Stimulated activated CD8-positive, alpha-beta memory T cell treated with anti-CD3 and anti-CD28 coated beads, Interleukin-7, amount 100 ng/mL, for 1 hour (primary cell): Measurements from ENCODE around the gene TTC33.
"Not testable (repeated sequence)": the region's sequence is repeated elsewhere in the genome, so short reads cannot be mapped to it uniquely, and the experiment has no call there.

ENCODE experiments used
- DNase-seq, 2 donors: peaks; one replicate each; pipeline ENCODE4 v3.0.0-alpha.2; 2020; ENCODE audit warnings: low read depth in 2 of 2

The TTC33 gene

DNA sequence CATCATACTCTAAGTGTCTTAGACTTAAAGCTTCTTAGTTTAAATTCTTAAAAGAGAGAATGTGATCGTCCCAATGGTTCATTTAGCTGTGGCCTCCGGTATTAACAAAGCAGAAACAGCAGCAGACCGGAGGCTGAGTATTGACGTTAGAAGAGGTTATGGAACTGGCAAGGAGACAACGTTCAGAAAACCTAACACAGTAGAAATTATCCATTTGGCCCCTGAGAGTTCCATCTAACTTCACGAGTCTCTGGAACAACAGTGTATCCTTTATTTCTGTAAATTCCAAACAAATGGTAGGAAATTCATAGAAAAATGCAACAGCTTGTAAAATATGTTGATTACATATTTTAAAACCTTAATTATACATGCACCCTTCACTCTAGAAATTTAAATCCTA lies 183.4 kb downstream of the TTC33 start:
- no peak for DNase-seq

DNA sequence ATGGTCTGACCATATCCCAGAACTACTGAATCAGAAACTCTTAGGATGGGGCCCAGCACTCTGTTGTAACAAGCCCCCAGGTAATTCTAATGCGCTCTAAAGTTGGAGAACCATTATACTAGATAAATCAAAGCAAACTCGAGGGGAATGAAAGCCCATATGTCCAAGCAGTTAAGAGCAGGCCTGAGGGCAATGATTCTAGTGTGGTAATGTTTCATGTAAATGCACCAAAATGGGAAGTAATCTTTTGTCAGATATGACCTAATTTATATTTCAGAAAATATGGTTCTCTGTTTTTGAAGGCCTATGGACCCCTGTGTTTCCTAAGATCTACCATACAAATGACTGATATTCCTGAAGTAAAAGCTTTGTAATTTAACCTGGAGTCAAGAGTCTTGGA lies 184.0 kb downstream of the TTC33 start:
- DNase-seq, result no peak

DNA sequence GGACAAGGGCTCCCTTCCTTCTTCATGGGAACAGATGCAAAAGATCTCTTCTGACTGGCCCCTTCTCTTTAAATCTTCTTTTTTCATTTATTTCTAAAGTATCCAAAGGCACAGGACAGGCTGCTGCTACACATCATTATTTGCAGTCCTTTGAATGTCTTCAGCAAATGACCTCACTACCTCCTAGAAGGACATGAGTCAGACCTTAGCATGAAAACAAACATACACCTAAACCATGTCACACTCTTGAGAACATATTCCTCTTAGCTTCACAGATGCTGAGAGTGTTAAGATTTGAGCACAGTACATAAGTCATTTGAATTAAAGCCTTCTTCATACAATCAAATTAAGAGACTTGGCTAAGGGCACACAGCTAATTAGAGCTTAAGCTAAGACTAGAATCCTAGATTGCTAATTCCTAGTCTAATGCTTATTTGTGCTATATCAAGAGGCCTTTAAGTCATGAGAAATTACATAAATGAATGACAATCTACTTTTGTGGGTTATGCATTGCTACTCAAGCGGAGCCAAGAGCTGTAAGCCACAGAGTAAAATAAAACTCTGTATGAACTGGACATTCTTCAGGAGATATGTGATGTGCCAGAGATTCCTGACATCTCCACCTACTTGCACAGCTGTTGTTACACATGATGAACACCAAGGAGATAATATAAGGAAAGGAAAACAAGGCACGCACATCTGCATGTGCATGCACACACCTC lies 185.2 kb downstream of the TTC33 start:
- DNase-seq, result no peak

DNA sequence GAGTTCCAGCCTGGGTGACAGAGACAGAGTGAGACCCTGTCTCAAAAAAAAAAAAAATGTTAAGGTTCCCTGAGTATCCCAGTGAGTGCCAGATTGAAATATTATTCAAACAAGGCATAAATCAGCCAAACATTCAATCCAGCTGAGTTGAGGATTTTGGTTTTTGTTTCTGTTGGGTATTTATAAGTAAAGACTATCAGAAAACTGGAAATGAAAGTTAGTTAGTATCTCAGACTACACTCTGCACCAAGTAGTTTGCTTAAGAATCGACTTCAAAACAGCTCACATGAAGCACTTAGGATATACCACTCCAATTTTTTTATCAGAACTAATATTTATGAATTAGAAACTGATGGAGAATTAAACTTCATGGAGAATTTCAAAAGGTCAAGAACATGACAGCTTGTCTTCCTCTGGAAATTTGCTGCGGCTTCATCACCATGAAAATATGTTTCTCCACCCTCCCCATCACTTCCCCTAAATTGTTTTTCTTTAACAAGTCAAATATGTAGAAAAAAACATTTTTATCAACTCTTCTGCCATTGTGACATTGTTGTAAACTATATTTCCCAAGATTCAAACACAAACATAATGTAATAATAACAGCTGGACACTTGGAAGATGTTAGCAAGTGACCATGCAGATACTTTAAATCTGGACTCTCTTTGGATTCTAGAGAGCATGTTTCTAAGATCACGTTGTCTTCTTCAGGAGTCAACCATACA lies 186.1 kb downstream of the TTC33 start:
- DNase-seq, result no peak

DNA sequence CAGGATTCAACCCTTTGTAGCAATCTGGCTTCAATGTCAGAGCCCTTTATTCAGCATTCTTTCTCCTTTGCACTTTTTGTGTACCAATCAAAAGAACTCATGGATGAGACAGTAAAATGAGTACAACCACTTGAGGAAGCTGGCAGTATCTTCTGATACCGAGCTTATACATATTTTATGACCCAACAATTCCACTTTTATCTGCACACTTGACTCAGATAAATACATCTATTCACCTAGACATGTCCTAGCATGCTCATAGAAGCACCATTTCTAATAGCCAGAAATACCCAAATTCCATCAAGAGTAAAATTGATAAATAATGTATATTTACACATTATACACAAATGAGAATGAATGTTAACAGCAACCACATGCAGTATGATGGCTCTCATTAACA lies 187.2 kb downstream of the TTC33 start:
- DNase-seq, result no peak

DNA sequence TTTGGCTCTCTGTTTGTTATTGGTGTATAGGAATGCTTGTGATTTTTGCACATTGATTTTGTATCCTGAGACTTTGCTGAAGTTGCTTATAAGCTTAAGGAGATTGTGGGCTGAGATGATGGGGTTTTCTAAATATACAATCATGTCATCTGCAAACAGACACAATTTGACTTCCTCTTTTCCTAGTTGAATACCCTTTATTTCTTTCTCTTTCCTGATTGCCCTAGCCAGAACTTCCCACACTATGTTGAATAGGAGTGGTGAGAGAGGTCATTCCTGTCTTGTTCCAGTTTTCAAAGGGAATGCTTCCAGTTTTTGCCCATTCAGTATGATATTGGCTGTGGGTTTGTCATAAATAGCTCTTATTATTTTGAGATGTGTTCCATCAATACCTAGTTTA lies 192.6 kb downstream of the TTC33 start:
- DNase-seq, result not testable (repeated sequence)

DNA sequence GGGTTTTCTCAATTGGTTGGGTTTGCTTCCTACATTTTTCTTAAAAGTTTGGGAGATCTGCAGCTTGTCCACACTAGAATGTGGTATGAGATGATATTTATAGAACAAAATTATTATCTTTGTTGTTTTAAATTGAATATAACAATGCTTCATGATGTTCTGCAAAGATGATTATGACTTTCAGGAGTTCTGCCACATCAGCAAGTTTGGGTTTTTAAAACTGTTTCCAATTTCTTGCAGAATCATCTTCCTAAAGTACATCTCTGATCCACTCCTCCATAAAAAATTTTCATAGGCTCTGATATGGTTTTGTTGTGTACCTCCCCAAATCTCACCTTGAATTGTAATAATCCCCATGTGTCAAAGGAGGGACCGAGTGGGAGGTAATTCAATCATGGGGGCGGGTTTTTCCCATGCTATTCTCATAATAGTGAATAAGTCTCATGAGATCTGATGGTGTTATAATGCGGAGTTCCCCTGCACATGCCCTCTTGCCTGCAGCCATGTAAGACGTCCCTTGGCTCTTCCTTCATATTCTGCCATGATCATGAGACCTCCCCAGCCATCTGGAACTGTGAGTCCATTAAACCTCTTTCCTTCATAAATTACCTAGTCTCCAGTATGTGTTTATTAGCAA lies 195.2 kb downstream of the TTC33 start:
- no peak for DNase-seq

DNA sequence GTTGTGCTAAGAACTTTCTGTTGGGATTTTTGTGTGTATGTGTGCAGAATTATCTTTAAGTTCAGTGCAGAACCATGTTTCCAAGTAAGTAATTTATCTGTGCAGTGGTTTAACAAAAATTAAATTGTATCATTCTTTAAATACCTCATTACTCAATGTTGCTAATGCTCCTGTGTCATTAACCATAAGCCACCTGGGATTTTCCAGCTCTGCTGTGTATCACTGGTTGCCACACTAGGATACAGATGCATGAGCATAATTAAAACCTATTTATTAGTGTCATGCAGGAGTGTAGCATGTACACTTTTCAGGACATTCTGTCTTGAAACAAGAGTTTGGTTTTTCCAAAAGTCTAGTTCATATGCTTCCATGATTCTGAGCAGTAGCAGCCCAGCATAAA lies 196.5 kb downstream of the TTC33 start:
- no peak for DNase-seq

DNA sequence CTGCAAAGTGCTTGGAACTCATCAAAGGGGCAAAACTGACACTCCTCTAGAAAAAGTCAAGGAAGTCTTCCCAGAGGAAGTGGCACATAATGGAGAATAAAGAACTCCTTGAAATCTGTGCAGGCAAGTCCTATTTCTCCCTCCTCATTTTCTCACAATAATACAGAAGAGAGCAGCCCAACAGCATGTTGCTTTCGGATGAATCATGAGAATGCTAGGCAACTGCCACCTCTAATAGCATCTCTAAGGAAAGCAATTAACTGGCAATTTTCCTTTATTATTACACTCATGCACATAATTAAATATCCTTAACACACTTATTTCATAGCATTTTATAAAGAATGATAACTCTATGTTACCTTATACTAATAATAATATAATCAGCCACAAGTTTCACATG lies 198.3 kb downstream of the TTC33 start:
- DNase-seq, result no peak

DNA sequence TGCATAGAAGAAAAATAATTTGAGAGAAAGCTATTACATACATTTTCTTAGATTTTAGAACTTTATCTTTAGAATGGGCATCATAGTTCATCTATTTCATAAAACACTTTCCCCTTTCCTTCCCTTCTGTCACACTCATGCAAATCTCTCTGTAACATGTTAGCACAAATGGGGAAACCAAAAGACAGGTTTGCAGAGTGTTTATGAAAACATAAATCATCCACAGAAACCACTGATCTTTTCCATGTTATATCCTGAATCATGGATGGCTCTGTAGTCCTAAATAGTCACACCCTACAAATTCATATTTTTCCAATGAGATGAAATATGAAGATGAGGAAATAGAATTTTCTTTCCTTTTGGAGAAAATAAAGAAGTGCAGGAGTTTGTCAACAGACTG lies 198.9 kb downstream of the TTC33 start:
- DNase-seq, result no peak

DNA sequence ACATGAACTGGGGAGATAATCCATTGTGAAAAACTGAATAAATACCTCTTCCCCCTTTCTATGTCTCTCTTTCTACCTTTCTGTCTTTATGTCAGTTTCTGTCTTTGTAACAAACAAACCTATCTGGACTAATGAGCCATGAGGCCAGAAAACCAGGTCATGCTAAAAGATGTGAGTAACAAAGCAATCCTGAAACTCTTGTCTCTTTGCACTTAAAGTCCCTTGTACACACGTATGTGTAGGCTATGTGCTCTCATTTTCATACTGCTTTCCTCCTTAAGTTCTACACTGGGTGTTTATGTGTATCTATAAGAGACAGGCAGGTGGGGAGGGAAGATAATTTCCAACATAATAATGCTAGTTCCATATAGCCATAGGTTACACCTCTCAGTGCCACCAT lies 199.9 kb downstream of the TTC33 start:
- no peak for DNase-seq

DNA sequence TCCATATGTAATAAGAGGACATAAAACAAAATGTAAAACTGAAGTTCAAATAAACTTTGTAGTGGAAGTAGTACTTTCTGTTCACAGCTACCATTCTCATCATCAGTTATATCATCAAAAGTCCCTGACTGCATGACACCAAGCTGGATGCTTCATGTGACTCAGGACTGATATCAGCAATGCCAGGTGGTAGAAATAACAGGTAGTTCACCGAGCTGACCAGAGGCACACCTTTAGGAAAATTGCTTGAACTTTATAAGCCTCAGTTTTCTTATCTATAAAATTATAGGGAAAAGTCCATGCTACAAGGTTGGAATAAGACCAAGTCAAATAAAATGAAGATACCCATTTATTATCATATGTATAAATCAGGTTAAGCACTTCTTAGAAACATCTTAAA lies 200.9 kb downstream of the TTC33 start:
- DNase-seq, result no peak

DNA sequence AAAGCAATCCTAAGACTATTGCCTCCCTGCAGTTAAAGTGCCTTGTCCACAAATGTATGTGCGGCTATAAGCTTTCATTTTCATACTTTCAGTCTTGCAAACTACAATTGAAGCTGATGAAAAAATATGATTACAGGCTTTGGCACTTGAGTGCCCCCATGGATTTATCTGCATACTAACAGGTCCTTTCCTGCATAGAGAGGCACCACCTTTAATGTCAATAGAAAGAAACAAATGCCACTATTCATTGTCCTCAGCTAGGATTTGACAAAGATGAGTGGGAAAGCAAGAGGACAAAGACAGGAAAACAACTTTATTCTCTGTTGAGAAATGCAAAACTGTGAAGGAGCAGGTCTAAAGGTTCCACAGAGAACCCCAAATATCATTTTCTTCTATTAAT lies 201.7 kb downstream of the TTC33 start:
- no peak for DNase-seq

DNA sequence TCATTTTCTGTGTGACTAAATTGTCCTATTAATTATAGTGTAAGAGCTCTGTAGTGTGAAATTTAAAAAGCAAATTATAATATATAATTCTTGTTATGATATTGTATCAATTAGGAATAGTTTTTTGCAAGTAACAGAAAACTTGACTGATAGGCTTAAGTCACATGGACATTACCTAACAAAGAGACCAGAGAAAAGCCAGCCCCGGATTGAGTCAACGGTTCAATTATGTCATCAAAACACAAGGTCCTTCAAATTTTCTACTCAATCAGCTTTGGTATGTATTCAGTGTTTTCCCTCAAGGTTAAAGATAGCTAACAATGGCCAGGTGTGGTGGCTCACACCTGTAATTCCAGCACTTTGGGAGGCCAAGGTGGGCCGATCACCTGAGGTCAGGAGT lies 202.8 kb downstream of the TTC33 start:
- no peak for DNase-seq

DNA sequence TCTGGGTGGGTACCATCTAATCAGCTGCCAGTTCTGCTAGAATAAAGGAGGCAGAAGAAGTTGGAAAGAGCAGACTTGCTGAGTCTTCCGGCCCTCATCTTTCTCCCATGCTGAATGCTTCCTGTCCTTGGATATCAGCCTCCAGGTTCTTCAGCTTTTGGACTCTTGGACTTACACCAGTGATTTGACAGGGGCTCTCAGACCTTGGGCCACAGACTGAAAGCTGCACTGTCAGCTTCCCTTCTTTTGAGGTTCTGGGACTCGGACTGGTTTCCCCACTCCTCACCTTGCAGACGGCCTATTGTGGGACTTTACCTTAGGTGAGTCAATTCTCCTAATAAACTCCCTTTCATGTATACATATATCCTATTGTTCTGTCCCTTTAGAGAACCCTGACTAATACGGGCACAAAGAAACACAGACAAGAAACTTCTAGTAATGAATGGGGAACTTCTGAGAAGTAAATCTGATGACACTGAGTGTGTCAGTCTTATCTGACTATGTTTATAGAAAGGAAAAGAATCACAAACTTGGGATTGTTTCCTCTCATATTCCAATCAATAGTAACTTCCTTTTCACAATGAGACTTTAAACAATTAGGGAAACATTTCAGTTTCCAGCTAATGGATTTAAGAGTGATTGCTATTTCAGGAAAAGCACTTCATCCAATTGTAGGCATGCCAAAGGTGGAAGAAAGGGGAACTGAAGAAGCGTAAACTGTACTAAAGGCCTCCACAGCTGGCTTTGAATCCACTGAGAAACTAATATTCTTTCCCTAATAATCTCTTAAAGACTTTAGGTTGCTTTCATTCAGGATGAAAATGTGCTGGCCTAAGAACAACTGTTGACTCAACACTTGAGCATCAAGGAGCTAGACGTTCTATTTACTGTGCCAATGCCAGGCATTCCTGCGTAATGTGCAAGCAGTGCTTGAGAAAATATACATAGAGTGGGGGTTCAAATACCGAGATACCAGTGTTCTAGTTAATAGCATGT lies 204.0 kb downstream of the TTC33 start:
- DNase-seq, result no peak

DNA sequence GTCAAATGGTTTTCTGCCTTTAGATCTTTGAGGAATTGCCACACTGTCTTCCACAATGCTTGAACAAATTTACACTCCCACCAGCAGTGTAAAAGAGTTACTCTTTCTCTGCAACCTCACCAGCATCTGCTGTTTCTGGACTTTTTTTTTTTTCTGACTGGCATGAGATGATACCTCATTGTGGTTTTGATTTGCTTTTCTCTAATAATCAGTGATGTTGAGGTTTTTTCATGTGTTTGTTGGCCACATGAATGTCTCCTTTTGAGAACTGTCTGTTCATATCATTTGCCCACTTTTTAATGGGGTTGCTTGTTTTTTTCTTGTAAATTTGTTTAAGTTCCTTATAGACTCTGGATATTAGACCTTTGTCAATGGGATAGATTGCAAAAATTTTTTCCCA lies 205.3 kb downstream of the TTC33 start:
- no peak for DNase-seq

DNA sequence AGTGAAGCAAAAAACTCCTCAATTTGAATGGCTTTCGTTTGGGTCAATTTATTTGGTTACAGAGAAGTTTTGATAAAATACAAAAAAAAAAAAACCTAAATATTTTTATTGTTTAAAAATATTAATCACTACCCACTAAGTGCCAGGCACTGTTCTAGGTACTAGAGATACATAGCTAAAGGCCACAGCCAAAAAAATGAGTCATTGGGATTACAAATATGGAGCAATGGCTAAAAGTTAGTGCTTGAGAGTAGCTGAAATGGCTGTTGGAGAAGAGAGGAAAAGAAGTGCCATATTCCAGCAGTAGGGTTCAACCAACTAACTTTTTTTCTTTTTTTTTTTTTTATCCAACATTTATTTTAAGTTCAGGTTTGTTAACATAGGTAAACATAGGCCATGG lies 206.1 kb downstream of the TTC33 start:
- DNase-seq, result no peak

DNA sequence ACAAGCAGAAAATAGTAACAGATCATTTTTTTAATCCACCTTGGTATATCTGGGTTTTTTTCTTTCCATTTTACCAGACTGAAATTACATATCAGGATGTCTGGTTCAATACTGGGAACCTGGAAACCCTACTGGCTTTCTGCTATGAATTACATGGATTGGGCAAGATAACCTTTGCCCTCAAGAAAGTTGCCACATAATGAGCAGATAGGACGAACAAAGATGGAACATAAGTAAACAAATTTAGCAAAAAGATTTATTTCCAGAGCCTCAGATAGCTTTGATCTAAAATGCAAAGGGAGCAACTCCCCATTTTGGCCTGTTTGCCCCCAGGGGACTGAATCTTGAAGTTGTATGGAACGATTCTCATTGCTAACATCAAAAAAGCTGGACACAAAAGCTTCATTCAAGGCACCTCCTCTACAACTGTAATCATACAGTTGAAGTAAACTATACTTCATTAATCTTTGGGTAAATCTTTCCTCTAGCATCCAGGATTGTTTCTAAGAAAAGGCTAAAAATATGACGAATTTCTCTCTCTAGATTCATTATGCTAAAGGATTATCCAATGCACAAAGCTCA lies 207.7 kb downstream of the TTC33 start:
- DNase-seq, result no peak

DNA sequence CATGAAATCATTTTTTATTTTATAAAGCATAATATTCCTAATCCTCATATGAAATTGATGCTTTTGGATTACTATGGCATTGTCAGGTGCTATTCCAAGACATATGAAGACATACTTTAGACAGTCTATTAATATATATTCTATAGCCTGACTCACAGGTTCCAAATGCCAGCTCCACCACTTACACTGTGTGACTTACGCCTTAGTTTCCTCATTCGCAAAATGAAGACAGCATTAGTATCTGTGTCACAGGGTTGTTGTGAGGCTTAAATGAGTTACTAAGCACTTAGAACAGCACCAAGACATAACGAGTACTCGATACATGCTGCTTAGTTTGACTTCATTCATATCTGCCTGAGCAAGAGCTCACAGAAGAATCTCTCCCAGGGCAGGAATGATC lies 208.2 kb downstream of the TTC33 start:
- no peak for DNase-seq

DNA sequence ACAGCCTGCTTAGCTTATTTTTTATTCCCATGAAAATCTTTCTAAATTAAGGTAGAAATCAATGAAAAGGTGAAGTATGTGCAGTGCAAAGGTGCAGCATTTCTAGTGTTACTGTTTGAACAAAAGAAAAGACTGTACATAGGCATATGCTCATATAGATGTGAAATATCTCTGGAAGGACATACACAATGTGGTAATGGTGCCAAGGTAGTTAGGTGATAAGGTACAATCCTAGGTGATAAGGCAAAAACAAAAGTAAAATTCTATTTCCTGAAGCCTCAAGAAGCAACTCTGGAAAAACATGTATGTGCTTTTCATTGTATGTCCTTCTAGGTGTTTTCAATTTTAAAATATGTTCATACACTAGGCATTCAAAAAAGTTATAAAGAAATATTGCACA lies 215.5 kb downstream of the TTC33 start:
- no peak for DNase-seq

DNA sequence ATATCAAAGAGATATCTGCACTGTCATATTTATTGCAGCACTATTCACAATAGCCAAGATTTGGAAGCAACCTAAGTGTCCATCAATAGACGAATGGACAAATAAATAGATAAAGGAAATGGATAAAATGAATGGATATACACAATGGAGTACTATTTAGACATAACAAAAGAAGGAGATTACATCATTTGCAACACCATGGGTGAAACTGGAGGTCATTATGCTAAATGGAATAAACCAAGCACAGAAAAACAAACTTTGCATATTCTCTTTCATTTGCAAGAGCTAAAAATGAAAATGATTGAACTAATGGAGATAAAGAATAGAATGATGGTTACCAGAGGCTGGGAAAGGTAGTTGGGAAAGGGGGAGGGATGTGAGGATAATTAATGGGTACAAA lies 231.1 kb downstream of the TTC33 start:
- no peak for DNase-seq

DNA sequence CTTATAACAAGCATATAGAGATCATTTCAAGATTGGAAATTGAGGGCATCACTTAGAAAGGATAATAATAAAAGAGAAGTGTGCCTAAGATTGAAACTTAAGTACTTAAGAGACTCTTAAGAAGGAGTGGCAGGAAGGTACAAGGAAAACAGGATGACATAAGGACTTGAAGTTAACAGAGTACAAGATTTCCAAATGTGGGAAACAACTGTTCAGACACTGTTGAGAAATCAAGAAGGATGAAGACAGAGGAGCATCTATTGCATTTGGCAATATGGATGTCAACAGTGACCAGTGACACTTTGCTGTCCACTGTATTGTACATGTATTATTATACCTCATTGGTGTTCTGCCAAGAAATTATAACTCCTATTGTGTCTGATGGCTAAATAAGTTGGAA lies 233.8 kb downstream of the TTC33 start:
- DNase-seq, result no peak
